Mesothelial cell of epicardium (in vitro differentiated cells): ENCODE data around the gene GCAT. TPM values are rescaled to one million over a fixed set of nuclear protein-coding genes. Genes with fewer than 3 reads are reported as not detected.
A peak's percentile ranks its signal among the peaks of the same experiment; 100 is the strongest.

ENCODE experiments used
- DNase-seq, 2 experiments: peaks; one replicate each; pipeline ENCODE4 v3.0.0; 2021; ENCODE audit warnings: low spot score in 2 of 2; ENCODE audit not compliant: unreplicated experiment in 2 of 2
- H3K27ac Mint-ChIP-seq: 2 replicates; pipeline ENCODE4 v1.8.0; 2021; ENCODE audit warnings: mixed read lengths
- H3K27me3 Mint-ChIP-seq: 2 replicates; pipeline ENCODE4 v1.8.0; 2021; ENCODE audit warnings: low read depth, mixed read lengths
- H3K36me3 Mint-ChIP-seq: 2 replicates; pipeline ENCODE4 v1.8.0; 2021; ENCODE audit warnings: mixed read lengths
- H3K4me1 Mint-ChIP-seq: 2 replicates; pipeline ENCODE4 v1.8.0; 2021; ENCODE audit warnings: mixed read lengths
- H3K4me3 Mint-ChIP-seq: 2 replicates; pipeline ENCODE4 v1.8.0; 2021; ENCODE audit warnings: mild to moderate bottlenecking, moderate library complexity, mixed read lengths
- H3K9me3 Mint-ChIP-seq: 2 replicates; pipeline ENCODE4 v1.8.0; 2021; ENCODE audit warnings: mixed read lengths
- total RNA-seq: library from RNA; stranded (reverse); gene quantifications from 3 replicates; pipeline ENCODE4 v1.2.1, GENCODE V29; 2021
- TF ChIP-seq, protein P1 (sequence below): fragments of 200-600 bp; sonication (generic); IDR thresholded peaks from one replicate; pipeline ENCODE4 v1.5.0; 2021; ENCODE audit warnings: antibody characterized with exemption; ENCODE audit not compliant: unreplicated experiment

GCAT gene
- total RNA-seq, 1 donor from 2014 or later = 12.5 TPM

DNA sequence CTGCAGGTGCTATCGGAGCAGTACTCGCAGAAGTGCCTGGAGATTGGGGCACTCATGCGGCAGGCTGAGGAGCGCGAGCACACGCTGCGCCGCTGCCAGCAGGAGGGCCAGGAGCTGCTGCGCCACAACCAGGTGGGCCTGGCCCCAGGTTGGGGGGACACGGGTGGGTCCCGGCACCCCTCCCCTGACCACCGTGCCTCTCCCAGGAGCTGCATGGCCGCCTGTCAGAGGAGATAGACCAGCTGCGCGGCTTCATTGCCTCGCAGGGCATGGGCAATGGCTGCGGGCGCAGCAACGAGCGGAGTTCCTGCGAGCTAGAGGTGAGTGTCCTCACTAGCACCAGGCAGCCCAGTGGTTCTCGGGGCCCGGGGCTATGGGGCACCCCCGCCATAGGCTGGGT lies 38.7 kb upstream of the GCAT start:
- no peak for DNase-seq
- Mint-ChIP-seq H3K9me3 (no peaks in the 10 kb centered on the region), H3K4me1 (no peaks in the 10 kb centered on the region), H3K27me3 (no peaks in the 10 kb centered on the region), H3K27ac (no peak overlapping the region), H3K4me3 (no peak overlapping the region), H3K36me3 (peaks cover 16% of the 10 kb centered on the region)
- TF ChIP-seq, protein P1, sequence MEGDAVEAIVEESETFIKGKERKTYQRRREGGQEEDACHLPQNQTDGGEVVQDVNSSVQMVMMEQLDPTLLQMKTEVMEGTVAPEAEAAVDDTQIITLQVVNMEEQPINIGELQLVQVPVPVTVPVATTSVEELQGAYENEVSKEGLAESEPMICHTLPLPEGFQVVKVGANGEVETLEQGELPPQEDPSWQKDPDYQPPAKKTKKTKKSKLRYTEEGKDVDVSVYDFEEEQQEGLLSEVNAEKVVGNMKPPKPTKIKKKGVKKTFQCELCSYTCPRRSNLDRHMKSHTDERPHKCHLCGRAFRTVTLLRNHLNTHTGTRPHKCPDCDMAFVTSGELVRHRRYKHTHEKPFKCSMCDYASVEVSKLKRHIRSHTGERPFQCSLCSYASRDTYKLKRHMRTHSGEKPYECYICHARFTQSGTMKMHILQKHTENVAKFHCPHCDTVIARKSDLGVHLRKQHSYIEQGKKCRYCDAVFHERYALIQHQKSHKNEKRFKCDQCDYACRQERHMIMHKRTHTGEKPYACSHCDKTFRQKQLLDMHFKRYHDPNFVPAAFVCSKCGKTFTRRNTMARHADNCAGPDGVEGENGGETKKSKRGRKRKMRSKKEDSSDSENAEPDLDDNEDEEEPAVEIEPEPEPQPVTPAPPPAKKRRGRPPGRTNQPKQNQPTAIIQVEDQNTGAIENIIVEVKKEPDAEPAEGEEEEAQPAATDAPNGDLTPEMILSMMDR = no peak

DNA sequence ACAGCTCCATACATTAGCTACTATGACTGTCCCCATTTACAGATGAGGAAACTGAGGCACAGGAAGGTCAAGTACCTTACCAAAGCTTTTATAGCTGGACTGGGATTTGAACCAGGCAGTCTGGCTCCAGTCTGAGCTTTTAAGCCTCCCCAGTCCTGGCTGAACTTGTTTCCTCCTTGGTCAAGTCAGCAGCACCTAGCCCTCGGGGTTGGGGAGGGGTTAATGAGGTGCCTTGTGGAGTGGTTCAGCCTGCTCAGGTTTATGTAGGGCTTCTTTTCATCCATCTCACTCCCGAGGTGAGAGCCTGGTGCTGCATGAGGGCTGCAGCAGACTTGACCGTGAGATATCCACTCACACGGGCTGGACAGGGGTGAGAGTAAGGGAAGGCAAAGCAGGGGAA lies 36.7 kb upstream of the GCAT start:
- peaks cover 13% of the 10 kb centered on the region for H3K36me3 Mint-ChIP-seq
- TF ChIP-seq, protein P1 = no peak

DNA sequence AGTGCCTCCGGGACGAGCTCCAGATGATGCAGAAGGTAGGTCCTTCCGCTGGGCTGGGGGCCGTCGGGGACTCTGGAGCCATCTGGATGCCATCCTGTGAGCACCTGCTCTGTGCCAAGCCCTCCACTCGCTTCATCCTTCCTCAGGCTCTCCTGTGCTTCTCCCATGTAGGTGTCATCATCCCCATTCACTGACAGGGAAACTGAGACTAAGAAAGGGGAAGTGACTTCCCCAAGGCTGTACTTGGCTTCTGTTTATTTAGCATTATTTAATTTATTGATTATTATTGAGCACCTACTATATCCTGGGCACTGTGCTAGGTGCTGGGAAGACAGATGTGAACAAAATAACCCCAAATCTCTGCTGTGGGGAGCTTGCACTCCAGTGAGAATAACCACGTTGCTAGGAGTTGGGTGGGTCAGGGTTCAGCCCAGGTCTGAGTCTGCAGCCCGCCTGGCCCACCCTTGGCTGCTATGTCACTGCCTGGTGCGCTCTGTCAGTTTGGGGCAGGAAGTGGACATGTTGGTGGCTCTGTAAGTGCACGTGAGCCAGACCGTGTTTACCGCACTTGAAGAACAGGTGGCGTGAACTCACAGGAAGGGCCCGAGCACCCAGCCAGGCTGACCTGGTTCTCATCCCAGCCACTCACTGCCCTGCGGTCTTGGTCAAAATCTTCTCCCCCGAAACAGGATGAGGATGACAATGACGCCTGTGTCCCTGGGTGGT lies 35.9 kb upstream of the GCAT start:
- Mint-ChIP-seq H3K36me3 (peaks cover 13% of the 10 kb centered on the region), H3K27me3 (no peaks in the 10 kb centered on the region), H3K4me1 (no peaks in the 10 kb centered on the region), H3K9me3 (no peaks in the 10 kb centered on the region), H3K4me3 (no peak overlapping the region), H3K27ac (no peak overlapping the region)
- TF ChIP-seq, protein P1 = no peak
- DNase-seq = no peak

More for the DNA sequence above, 36.7 kb upstream of the GCAT start:
- Mint-ChIP-seq H3K4me3 (no peak overlapping the region), H3K27me3 (no peaks in the 10 kb centered on the region), H3K4me1 (no peaks in the 10 kb centered on the region), H3K27ac (no peak overlapping the region), H3K9me3 (no peaks in the 10 kb centered on the region)
- no peak for DNase-seq

DNA sequence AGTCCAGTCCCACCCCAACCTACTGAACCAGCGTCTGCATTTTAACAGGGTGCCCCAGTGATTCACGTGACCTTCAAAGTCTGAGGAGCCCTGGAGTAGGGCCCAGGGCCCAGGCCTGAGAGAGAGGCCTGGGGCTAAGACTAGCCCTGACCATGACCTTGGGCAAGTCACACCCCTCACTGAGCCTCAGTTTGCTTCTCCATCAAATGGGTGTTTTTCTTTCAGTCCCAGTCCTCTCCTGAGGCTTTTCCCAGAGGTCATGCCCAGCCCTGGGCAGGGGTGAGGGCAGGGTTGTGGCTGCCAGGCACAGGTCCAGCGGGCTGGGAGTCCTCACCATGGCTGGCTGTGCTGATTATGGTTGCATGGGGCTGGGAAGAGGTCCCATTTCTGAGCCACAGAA lies 33.0 kb upstream of the GCAT start:
- peaks cover 11% of the 10 kb centered on the region for H3K36me3 Mint-ChIP-seq
- no peak overlapping the region for H3K4me3 Mint-ChIP-seq
- H3K27me3 Mint-ChIP-seq = no peaks in the 10 kb centered on the region
- DNase-seq = no peak
- H3K27ac Mint-ChIP-seq = no peak overlapping the region
- TF ChIP-seq, protein P1 = no peak
- H3K9me3 Mint-ChIP-seq = no peaks in the 10 kb centered on the region
- no peaks in the 10 kb centered on the region for H3K4me1 Mint-ChIP-seq

DNA sequence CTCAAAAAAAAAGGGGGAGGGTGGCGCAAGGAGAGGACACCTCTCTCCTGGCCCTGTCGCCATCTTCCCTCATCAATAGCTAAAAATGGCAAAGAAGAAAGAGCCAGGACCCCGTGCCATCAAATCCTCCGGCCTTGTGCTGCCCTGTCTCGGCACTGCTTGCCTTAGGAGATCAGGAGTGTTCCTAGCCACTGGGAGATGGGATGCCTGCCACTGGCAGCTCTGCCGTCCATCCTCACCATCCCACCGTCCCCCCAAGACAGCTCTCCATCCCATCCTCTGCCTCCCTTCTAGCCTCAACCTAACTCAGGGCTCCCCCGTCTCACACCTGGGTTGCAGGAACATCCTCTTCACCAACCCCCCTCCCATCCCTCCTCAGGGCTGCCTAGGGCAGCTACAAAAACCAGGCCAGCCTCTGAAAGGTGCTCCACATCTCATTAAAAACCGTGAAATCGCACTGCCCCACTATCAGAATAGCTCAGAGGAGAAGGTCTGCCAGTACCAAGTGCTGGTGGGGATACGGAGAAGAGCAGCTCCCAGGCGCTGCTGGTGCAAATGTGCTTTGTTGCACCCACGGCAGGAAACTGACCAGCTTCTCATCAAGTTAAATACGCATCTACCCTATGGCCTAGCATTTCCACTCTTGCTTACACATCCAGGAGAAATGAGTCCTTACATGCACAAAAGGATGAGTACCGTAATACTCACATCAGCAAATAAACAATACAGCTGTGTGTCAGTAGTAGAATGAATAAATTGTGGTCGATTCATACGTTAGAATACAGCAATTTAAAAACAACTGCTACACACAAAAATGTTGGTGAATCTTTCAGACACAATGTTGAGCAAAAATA lies 31.7 kb upstream of the GCAT start:
- Mint-ChIP-seq H3K27me3 (no peaks in the 10 kb centered on the region), H3K27ac (peak overlapping the region; percentile 60), H3K9me3 (no peaks in the 10 kb centered on the region), H3K4me1 (no peaks in the 10 kb centered on the region), H3K4me3 (no peak overlapping the region), H3K36me3 (peaks cover 8% of the 10 kb centered on the region)
- TF ChIP-seq, protein P1 = no peak
- DNase-seq = no peak
